Tibial nerve (tissue), 4 donors: ENCODE data around the gene SLC5A2. TPM values are rescaled to one million over a fixed set of nuclear protein-coding genes. Genes with fewer than 3 reads are reported as not detected.
"Not testable (repeated sequence)": the region's sequence is repeated elsewhere in the genome, so short reads cannot be mapped to it uniquely, and the experiment has no call there.

Experiments used
- DNase-seq, 2 donors: peaks; one replicate each; pipeline ENCODE4 v3.0.0-alpha.2; 2019; ENCODE audit warnings: low spot score in 2 of 2
- H3K27ac ChIP-seq, 4 donors: fragments of 200-600 bp; sonication (generic) in 3 of 4; one replicate each; pipeline ENCODE4 v1.5.1; 2017 to 2019; ENCODE audit warnings: mild to moderate bottlenecking in 1 of 4
- H3K27me3 ChIP-seq, 2 donors: fragments of 200-600 bp; sonication (generic) in 1 of 2; one replicate each; pipeline versions ENCODE4 v1.5.1 to v1.6.0; 2017 to 2019
- H3K36me3 ChIP-seq, 3 donors: fragments of 200-600 bp; sonication (generic); one replicate each; pipeline ENCODE4 v1.5.1; 2018 to 2019
- H3K4me1 ChIP-seq, 4 donors: fragments of 200-600 bp; sonication (generic) in 3 of 4; one replicate each; pipeline ENCODE4 v1.5.1; 2017 to 2019
- H3K4me3 ChIP-seq, 4 donors: fragments of 200-600 bp; sonication (generic) in 3 of 4; one replicate each; pipeline ENCODE4 v1.5.1; 2017 to 2019; ENCODE audit warnings: mild to moderate bottlenecking in 1 of 4, moderate library complexity in 1 of 4
- H3K9me3 ChIP-seq, 4 donors: fragments of 200-600 bp; sonication (generic) in 3 of 4; one replicate each; pipeline ENCODE4 v1.5.1; 2017 to 2019
- CTCF ChIP-seq, 5 experiments: fragments of 200-600 bp in 3 of 5; fragments of 450-650 bp in 2 of 5; sonication (generic) in 3 of 5; IDR thresholded peaks; one replicate each; pipeline ENCODE4 v1.5.1; 2016 to 2019; ENCODE audit warnings: antibody characterized with exemption in 5 of 5, mild to moderate bottlenecking in 3 of 5, moderate library complexity in 2 of 5
- EP300 ChIP-seq, 2 donors: sonication (generic); formaldehyde crosslinking; IDR thresholded peaks; one replicate each; pipeline ENCODE4 v1.6.1; 2017; ENCODE audit warnings: antibody characterized with exemption in 2 of 2, mild to moderate bottlenecking in 1 of 2
- POLR2A ChIP-seq, 2 donors: fragments of 450-650 bp; IDR thresholded peaks; one replicate each; pipeline ENCODE4 v1.6.1; 2017; ENCODE audit warnings: antibody characterized with exemption in 2 of 2, mild to moderate bottlenecking in 2 of 2, moderate library complexity in 2 of 2
- WGBS, 2 donors: methylation state at CpG; one replicate each; pipeline ENCODE4 v1.1.5; 2018; 5-methylcytosine and 5-hydroxymethylcytosine counted together
- total RNA-seq, 4 donors: library from RNA; depleted of rRNA; stranded (reverse); fragments of >200 nt; gene quantifications; one replicate each; pipeline ENCODE4 v1.1.0, GENCODE V29; 2016

Gene SLC5A2
- total RNA-seq, 4 donors from 2014 or later: not detected

- Histone ChIP-seq H3K27ac (no peak overlapping the region), H3K36me3 (peaks cover 0 to 16% (median 0%) of the 10 kb centered on the region in 3 donors), H3K4me3 (no peak overlapping the region), H3K4me1 (peaks cover 0 to 19% (median 0%) of the 10 kb centered on the region in 4 donors), H3K9me3 (no peaks in the 10 kb centered on the region), H3K27me3 (no peaks in the 10 kb centered on the region)
- DNase-seq: no peak
- 88 to 95% methylated on average over 3 of the region's 3 CpGs for WGBS, 2 donors
- TF ChIP-seq EP300 (IDR thresholded peaks at IDR 0.05): no peak
- TF ChIP-seq POLR2A (IDR thresholded peaks at IDR 0.05): no peak
- TF ChIP-seq CTCF (IDR thresholded peaks at IDR 0.05): no peak
These were observed 43.4 kb upstream of the SLC5A2 start for GRCh38 chr16:31439519-31439918.

- no peaks in the 10 kb centered on the region for H3K9me3 ChIP-seq
- H3K27me3 ChIP-seq: no peaks in the 10 kb centered on the region
- H3K4me1 ChIP-seq: peaks cover 0 to 19% (median 0%) of the 10 kb centered on the region in 4 donors
- DNase-seq: no peak
- no peak overlapping the region for H3K4me3 ChIP-seq
- no peak overlapping the region for H3K27ac ChIP-seq
- H3K36me3 ChIP-seq: peaks cover 0 to 13% (median 0%) of the 10 kb centered on the region in 3 donors
- TF ChIP-seq POLR2A (IDR thresholded peaks at IDR 0.05): no peak
- TF ChIP-seq EP300 (IDR thresholded peaks at IDR 0.05): no peak
- no peak for TF ChIP-seq CTCF (IDR thresholded peaks at IDR 0.05)
- 40 to 46% methylated on average over 4 of the region's 4 CpGs for WGBS, 2 donors
These were observed 42.3 kb upstream of the SLC5A2 start for GRCh38 chr16:31440516-31441184.

GRCh38 chr16:31441956-31442355 is 41.0 kb upstream of the SLC5A2 start:
- Histone ChIP-seq H3K4me1 (peaks cover 0 to 19% (median 0%) of the 10 kb centered on the region in 4 donors), H3K4me3 (peak overlapping the region; percentile 64 to 77 (median 72)), H3K27me3 (no peaks in the 10 kb centered on the region), H3K27ac (peak overlapping the region in 2 of 4 donors; percentile 78 to 88), H3K36me3 (no peaks in the 10 kb centered on the region), H3K9me3 (no peaks in the 10 kb centered on the region)
- DNase-seq: no peak
- 59 to 73% methylated on average over 32 to 34 of the region's 34 CpGs for WGBS, 2 donors
- TF ChIP-seq POLR2A (IDR thresholded peaks at IDR 0.05) (no peak), CTCF (IDR thresholded peaks at IDR 0.05) (no peak), EP300 (IDR thresholded peaks at IDR 0.05) (no peak)

GRCh38 chr16:31445931-31446330 is 37.0 kb upstream of the SLC5A2 start:
- not testable (repeated sequence) for H3K9me3 ChIP-seq, H3K27ac ChIP-seq, DNase-seq, H3K27me3 ChIP-seq, H3K4me3 ChIP-seq, H3K36me3 ChIP-seq
- 80 to 83% methylated on average over 6 of the region's 6 CpGs for WGBS, 2 donors
- peaks cover 0 to 18% (median 0%) of the 10 kb centered on the region in 4 donors for H3K4me1 ChIP-seq

GRCh38 chr16:31451201-31451600 is 31.7 kb upstream of the SLC5A2 start:
- H3K9me3 ChIP-seq: no peaks in the 10 kb centered on the region
- no peaks in the 10 kb centered on the region for H3K27me3 ChIP-seq
- no peak overlapping the region for H3K4me3 ChIP-seq
- no peak for DNase-seq
- 71 to 86% methylated on average over 5 of the region's 5 CpGs for WGBS, 2 donors
- H3K27ac ChIP-seq: peak overlapping the region in 3 of 4 donors; percentile 55 to 78 (median 61)
- H3K36me3 ChIP-seq: no peaks in the 10 kb centered on the region
- H3K4me1 ChIP-seq: peaks cover 0 to 52% (median 34%) of the 10 kb centered on the region in 4 donors
- no peak for TF ChIP-seq POLR2A (IDR thresholded peaks at IDR 0.05)
- no peak for TF ChIP-seq EP300 (IDR thresholded peaks at IDR 0.05)
- TF ChIP-seq CTCF (IDR thresholded peaks at IDR 0.05): no peak
